T follicular helper cell (primary cell): ENCODE measurements around the gene AGPAT3.
"Not testable (repeated sequence)": the region's sequence is repeated elsewhere in the genome, so short reads cannot be mapped to it uniquely, and the experiment has no call there.

Experiments
- DNase-seq: peaks from one replicate; pipeline ENCODE4 v3.0.0-alpha.2; 2020; ENCODE audit warnings: low read depth
- total RNA-seq, 2 experiments: gene quantifications; one replicate each; lab custom pipeline; 2026; lab: John Stamatoyannopoulos, UW

Gene AGPAT3, protein sequence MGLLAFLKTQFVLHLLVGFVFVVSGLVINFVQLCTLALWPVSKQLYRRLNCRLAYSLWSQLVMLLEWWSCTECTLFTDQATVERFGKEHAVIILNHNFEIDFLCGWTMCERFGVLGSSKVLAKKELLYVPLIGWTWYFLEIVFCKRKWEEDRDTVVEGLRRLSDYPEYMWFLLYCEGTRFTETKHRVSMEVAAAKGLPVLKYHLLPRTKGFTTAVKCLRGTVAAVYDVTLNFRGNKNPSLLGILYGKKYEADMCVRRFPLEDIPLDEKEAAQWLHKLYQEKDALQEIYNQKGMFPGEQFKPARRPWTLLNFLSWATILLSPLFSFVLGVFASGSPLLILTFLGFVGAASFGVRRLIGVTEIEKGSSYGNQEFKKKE
- total RNA-seq, result 122 to 154 reads per million in 2 experiments

DNA sequence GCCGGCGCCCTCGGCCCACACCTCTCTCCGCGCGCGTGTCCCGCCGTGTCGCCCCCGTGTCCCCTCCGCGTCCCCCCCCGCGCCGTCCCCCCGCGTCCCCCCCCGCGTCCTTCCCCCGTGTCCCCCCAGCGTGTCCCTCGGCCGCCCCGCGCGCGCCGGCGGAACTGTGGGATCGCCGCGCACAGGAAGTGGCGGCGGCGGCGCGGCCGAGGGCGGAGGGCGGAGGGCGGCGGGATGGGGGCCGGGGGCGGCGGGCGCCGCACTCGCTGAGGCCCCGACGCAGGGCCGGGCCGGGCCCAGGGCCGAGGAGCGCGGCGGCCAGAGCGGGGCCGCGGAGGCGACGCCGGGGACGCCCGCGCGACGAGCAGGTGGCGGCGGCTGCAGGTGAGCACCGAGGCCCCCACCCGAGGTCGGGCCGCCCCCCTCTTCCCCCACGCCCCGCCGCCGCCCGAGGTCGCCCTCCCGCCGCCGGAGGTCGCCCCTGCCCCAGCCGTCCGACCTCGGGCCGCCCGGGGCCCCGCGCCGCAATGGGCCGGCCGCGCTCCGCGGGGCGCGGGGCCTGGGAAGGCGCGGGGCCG, at the start of gene AGPAT3:
AGPAT3 (plus strand) TSS at position 262 of the 578 bp plus-strand sequence. CDS start 94,459 bp downstream, outside the sequence.
- DNase-seq, result no peak

DNA sequence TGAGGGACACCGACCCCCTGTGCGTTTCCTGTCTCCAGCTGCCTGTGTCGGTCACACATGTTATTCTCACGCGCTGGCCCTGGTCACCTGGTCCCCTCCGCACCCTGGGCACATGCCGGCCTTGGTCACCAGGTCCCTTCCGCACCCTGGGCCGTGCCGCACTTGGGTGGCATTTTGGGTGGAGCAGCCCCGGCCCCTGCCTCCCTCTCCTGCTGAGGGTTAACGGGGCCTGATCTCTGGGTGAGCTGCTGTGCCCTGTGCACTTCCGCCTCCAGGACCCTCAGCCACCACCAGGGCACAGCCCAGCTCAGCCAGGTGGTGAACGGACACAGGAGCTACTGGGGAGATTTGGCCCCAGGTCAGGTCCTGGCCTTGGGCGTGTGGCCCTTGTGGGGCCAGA, 49.0 kb upstream of the AGPAT3 start:
- no peak for DNase-seq

DNA sequence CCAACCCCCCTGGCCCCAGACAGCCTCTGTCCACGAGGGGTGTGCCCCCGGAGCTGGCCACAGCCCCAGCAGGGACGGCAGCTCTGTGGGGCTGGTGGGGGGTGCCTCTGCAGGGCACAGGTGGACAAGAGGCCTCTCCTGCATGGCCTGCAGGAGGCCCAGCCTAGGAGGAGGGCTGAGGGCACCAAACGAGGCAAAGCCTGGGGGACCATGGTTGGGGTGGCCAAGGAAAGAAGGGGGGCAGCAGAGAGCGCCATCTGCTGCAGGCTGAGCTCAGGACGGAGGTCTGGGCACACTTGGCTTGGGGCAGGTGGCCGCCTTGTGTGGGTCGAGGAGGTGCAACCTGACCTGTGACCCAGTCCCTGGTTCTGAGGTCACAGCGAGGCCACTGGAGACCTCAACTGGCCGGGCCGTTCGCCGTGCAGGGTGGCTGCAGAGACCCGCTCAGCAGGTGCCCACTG, 48.4 kb upstream of the AGPAT3 start:
- DNase-seq, result no peak

DNA sequence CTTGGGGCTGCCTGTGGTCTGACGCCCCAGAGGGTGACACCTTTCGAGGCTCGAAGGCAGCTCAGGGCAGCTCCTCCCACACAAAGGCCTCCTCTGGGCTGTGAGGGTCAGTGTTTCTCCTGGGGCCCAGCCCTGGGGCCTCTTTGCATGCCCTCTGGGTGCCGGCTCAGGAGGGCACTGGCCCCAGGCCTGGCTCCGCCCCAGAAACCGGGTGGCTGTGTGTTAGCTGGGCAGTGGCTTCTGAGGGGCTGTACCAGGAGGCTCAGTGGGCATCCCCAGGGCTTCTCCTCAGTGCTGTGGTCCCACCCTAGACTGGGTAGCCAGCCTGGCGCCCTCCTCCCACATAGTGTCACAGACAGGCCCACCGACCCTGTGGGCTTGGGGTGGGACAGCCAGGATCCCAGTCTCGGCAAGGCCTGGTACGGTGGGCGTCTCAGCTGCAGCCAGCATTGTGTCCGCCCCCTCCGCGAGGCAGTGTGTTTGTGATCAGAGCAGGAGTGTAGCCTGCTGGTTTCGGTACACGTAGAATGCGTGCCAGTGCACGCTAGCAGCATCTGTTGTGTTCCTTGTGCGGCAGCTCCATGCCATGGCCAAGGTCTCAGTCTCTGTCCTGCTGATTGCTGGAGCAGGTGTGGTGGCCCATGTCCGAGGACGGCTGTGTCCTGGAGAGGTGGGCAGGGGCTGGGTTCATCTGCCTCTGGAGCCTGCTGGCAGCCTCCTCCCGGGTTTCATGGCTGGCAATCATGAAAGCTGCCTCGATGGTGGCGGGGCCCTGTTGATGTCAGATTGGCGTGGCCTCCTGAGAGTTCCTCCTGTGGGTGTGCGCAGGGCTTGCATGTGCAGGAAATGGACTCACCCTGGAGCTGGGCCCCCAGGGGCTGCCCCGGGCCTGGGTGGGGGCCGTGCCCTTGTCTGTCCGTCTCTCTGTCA, 47.6 kb upstream of the AGPAT3 start:
- DNase-seq, result no peak

DNA sequence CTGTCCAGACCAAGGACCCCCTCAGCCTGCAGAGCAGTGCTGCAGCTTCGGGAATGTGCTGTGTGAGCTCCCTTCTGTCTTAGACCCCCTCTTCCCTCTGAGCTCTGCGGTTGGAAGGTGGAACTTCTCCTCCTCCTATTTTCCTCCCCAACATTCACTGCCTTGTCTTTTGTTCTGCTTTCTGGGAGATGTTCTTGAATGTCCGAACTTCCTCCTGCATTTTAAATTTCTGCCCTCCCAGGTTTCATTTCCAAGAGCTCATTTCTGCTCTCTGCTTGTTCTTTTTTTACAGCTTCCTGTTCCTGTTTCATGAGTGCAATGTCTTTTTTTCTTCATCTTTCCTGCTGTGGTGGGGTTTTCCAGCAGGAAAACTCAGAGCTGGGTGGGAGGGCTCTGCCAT, 46.3 kb upstream of the AGPAT3 start:
- DNase-seq, result no peak

DNA sequence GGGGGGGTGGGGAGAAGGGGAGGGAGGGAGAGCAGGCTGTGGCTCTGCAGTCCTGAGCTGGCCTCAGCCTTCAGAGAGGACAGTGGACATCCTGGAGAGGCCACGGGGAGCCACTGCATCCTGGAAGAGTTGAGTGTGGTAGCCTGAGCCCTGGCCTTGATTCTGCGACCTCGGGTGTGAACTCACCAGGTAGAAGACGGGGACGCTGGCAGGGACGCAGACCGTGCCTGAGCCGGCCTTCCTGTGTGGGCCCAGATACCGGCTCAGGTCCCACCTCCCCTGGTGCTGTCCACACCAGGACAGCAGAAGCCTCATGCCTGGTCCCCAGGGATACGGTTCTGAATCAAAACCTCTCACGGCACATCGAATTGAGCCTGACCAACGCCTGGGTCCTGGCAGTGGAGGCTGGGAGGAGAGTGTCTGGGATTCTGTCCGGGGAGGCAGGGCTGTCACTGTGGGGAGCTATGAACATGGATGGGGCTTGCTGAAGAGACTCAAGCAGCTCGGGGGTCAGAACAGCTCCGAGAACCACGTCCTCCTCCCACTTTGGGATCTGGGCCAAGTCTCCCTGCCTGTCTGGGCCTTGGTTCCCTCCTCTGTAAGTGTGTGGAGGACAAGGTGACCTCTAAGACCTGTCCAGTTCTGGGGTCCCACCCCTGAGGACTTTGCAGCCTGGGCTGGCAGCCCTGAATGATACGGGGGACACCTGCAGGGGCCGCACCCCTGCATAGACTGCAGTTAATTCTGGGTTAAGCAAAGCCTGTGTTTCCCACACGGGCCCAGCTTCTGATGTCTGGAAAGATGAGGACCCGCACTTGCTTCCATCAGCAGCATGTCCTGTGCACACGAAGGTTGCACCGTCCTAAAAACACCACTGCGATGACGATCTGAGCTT, 45.3 kb upstream of the AGPAT3 start:
- DNase-seq, result no peak

DNA sequence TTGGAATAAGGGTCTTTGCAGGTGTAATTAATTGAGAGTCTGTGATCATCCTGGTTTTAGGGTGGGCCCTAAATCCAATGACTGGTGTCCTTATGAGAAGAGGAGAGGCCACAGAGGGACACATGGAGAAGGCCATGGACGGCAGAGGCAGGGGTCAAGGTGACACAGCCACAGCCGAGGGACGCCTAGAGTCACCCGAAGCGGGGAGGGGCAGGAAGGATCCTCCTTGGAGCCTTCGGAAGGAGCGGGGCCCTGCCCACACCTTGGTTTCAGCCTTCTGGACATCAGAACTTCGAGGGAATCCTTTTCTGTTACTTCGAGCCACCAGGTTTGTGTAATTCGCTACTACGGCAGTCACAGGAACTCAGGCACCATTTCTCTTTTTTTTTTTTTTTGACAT, 44.6 kb upstream of the AGPAT3 start:
- DNase-seq, result no peak

DNA sequence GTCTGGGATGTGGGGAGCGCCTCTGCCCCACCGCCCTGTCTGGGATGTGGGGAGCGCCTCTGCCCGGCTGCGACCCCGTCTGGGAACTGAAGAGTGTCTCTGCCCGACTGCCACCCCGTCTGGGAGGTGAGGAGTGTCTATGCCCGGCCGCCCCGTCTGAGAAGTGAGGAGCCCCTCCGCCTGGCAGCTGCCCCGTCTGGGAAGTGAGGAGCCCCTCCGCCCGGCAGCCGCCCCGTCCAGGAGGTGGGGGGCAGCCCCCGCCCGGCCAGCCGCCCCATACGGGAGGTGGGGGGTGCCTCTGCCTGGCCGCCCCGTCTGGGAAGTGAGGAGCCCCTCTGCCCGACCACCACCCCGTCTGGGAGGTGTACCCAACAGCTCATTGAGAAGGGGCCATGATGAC, 42.9 kb upstream of the AGPAT3 start:
- not testable (repeated sequence) for DNase-seq

DNA sequence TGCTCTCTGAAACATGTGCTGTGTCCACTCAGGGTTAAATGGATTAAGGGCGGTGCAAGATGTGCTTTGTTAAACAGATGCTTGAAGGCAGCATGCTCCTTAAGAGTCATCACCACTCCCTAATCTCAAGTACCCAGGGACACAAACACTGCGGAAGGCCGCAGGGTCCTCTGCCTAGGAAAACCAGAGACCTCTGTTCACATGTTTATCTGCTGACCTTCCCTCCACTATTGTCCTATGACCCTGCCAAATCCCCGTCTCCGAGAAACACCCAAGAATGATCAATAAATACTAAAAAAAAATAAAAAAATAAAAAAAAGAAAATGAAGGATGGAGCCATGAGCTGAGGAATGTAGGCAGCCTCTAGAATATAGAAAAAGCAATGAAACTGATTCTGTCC, 42.3 kb upstream of the AGPAT3 start:
- DNase-seq, result not testable (repeated sequence)

DNA sequence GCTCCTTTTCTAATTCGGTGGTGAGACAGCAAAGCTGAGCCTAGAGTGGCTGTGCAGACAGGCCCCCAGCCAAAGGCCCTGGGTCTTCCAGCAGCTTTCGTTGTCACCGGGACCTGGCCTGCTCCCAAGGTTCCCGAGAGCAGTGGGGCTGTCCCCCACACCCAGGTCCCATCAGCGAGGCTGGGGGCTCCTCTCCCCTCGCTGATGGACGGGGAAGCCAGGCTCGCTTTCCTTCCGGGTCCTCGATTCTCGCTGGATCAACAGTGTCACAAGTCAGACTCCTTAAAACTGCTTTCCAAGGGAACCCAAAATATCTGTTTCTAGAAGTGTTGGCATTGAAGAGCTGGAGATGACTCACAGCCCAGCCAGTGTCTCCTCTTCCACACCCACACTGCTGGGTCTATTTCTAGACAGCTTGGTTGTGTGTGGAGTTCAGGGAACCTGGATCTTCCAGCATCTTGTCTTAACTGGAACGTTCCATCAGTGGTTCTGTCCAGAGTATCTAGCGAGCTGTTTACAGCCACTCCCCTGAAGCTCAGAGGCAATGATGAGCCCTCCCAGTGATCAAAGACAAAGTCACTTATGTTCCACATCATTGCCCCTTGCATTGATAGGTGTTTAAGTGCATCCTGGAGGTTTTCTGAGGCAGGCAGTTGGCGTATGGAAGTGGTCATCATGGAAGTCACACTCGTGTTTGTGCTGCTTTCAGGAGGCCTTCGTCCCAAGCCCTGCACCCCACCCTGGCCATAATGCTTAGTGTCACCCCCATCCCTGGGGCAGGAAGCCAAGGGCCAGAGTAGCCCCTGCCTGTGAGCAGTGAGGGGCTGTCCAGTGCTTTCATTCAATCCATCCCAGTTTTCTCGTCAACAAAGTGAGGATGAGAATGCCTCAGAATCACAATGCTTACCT, 40.4 kb upstream of the AGPAT3 start:
- no peak for DNase-seq

DNA sequence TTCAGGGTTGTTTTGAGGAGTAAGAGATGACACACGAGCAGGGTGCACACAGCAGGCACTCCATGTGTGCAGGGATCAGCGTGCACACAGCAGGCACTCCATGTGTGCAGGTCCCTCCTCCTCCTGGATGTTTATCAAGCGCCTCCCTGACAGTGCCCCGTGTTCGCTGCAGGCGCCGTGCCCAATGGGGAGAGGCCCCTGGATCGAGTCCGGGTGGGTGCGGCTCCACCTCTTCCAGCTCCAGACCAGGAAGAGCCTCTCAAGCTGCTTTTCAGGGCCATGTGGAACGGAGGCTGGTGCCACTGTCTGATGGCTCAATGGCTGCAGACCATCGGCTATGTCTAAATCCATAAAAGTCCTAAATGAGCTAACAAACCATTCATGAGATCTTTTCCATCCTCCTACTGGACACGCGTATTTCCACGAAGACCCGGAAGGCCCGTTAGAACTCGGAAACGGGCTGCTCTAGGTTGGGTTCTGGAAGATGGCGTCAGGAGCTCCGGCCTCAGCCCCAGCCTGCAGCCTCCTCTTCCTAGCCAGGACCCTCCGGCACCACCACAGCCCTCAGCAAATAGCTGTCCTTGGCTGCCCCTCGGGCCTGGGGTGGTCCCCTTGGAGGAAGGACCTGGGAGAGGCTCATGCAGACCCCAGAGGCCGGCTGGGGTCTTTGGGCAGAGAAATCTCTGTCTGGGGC, 39.6 kb upstream of the AGPAT3 start:
- DNase-seq, result no peak

DNA sequence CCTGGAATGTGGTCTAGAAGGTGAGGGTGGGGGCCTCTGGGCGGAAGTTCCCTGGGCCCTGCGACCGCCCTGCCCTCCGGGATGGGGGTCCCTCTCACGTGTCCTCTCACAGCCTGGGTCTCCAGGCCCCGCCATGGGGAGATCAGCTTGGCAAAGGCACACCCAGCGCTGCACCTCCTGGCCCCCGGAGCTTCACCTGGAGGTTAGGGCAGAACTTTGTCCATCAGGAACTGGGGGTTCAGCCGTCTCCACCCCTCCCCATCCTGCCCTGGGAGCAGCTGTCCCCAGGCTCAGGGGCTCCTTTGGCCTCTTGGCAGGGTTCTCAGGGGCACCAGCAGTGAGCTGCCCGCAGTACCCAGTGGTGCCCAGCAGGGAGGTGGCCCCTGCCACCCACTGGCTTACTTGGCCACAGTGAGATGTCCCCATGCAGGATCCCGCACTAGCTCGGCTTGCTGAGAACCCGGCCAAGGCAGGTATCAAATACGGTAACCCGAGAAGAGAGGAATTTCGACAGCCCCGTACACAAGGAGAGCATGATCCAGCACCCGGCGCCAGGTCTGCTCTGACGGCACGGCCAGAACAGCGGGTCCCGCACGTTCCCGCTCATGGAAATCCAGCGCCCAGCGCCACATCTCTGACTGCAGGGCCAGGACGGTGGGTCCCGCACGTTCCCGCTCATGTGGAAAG, 38.9 kb upstream of the AGPAT3 start:
- no peak for DNase-seq

DNA sequence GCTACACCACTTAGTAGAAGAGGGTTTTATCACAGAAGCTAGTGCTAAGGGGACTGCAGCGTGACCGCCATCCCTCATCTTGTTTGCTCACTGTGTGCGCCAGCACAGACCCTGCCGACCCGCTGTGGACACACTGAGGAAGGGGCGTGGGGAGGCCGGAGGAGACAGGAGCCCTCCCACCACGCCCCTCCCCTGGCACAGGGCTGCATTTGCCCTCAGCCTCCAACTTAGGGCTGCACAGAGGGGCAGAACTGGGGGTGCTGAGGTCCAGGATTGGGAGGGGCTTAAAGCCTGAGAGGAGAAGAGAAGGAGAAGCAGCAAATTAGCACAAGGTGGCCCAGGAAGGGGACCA, 38.4 kb upstream of the AGPAT3 start:
- no peak for DNase-seq

DNA sequence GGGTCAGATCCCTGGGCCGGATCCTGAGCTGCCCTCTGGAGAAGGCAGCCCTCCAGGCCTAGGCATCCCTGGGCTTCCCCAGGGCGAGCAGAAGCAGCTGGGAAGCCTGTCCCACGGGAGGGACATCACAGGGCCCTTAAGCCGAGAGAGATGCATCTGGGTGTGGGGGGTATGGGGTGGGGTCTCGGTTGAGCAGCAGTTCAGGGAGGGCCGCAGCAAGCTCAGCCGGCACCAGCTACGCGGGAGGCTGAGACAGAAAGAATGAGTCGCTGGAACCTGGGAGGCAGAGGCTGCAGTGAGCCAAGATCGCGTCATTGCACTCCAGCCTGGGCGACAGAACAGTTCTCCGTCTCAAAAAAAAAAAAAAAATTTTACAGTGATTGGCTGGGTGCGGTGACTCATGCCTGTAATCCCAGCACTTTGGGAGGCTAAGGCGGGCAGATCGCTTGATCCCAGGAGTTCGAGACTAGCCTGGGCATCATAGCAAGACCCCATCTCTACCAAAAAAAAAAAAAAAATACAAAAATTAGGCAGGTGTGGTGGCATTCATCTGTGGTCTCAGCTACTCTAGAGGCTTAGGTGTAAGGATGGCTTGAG, 37.9 kb upstream of the AGPAT3 start:
- DNase-seq, result no peak

DNA sequence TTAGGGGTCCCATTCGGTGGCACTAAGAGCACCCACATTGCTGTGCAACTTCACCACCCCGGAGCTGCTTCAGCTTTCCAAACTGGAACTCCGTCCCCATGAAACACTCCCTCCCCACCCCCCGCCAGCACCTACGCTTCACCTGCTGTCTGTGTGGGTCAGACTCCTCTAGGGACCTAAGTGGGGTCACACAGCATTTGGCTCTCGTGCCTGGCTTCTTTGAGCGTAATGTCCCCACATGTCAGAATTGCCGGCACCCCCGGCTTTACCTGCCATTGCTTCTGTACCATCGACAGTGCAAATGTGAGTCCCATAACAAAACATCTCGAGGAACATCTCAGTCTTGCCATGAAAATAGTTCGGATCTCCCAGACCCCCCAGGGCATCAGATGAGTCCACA, 35.9 kb upstream of the AGPAT3 start:
- DNase-seq, result no peak

DNA sequence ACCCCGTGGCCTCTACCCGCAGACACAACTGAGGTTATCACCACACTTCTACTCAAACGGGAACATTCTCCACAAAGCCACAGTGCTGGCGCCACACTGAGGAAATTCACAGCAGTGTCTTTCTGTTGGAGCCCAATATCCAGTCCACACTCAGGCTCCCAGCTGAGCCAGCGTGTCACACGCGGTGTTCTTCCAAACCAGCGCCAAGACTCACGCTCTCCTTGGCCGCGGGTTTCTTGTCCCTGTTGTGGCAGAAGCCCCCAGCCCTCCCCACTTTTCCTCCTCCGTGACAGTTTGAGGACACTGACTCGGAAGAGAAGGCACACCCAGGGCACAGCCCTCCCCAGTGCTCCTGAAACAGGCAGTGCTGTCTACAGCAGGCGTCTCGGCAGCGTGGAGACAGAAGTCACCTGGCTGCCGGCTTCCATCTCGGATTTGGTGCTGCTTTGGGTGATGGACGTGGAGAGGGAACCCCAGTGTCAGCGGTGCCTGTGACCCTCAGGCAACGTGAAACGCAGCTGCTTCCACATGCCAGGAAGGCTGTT, 35.4 kb upstream of the AGPAT3 start:
- no peak for DNase-seq

DNA sequence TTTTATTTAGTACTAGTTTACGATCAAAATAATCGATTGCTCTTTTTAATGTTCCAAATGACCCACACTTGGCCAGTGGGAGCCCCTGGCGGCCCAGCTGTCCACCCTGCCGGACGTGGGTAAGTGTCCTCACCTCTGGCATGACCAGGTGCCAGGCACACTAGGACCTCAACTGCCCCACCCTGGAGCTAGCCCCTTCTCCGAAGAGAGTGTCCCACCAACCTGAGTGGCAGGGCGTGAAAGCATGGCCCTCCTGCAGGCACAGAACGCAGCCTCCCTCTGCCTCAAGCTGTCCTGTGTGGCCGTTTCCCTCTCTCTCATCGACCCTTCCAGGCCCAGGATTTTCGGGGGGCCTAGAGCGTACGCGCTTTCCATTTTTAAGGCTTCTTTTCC, 32.9 kb upstream of the AGPAT3 start:
- no peak for DNase-seq

DNA sequence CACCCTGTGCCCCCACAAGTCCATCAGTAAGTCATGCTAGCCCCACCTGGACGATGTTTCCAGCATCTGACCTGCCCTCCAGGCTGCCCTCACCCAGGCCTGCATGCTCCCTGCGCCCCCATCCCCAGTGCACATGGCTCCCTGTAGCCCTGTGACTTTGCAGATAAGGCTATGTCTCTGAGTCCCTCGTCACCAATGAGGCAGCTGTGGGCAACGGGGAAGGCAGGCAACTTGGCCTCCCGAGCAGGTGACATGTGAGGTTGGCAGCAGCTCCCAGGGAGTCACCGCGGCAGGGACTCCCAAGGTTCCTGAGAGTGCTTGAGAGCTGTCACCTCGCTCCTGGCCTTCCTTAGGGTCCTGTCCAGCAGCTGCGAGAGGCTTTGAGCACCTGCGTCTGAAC, 32.4 kb upstream of the AGPAT3 start:
- no peak for DNase-seq
